PC-3 (cell line): ENCODE results near the gene ERN2.

Source experiments
- CTCF ChIP-seq: fragments of 300-600 bp; sonication (generic); conservative IDR thresholded peaks from 2 replicates; pipeline ENCODE4 v1.5.1; 2017; ENCODE audit warnings: antibody characterized with exemption, low read depth, mild to moderate bottlenecking, low read length
- EZH2 ChIP-seq: fragments of 300-600 bp; sonication (generic); IDR thresholded peaks from one replicate; pipeline ENCODE4 v1.6.1; 2017; ENCODE audit warnings: antibody characterized with exemption, mild to moderate bottlenecking, low read length; ENCODE audit not compliant: unreplicated experiment

GRCh38 chr16:23692190-23692837 lies 20.7 kb downstream of the ERN2 start:
- TF ChIP-seq CTCF (no peak), EZH2 (no peak)
